Measurements from ENCODE around the gene ARF3. TPM values are rescaled to one million over a fixed set of nuclear protein-coding genes. Genes with fewer than 3 reads are reported as not detected.
"Not testable (repeated sequence)": the region's sequence is repeated elsewhere in the genome, so short reads cannot be mapped to it uniquely, and the experiment has no call there.

Gene ARF3
- total RNA-seq, 1 donor from 2014 or later = 162 TPM

GRCh38 chr12:48917857-48918537 lies 39.3 kb downstream of the ARF3 start:
- H3K27ac Mint-ChIP-seq (ENCODE audit: unreplicated experiment) = no peak overlapping the region
- peaks cover 7% of the 10 kb centered on the region for H3K9me3 Mint-ChIP-seq (ENCODE audit: unreplicated experiment)
- no peak overlapping the region for H3K4me3 Mint-ChIP-seq (ENCODE audit: unreplicated experiment)
- H3K27me3 Mint-ChIP-seq (ENCODE audit: unreplicated experiment) = peaks cover 1% of the 10 kb centered on the region
- H3K4me1 Mint-ChIP-seq (ENCODE audit: low read depth, unreplicated experiment) = no peaks in the 10 kb centered on the region
- DNase-seq = no peak
- peaks cover 6% of the 10 kb centered on the region for H3K36me3 Mint-ChIP-seq (ENCODE audit: unreplicated experiment)
- no peak for TF ChIP-seq CTCF (IDR thresholded peaks at IDR 0.05; ENCODE audit: partially characterized antibody, unreplicated experiment)

- no peak for DNase-seq
- Mint-ChIP-seq H3K4me3 (ENCODE audit: unreplicated experiment) (no peak overlapping the region), H3K4me1 (ENCODE audit: low read depth, unreplicated experiment) (no peaks in the 10 kb centered on the region), H3K9me3 (ENCODE audit: unreplicated experiment) (no peaks in the 10 kb centered on the region), H3K27me3 (ENCODE audit: unreplicated experiment) (peaks cover 2% of the 10 kb centered on the region), H3K27ac (ENCODE audit: unreplicated experiment) (no peak overlapping the region), H3K36me3 (ENCODE audit: unreplicated experiment) (no peaks in the 10 kb centered on the region)
- no peak for TF ChIP-seq CTCF (IDR thresholded peaks at IDR 0.05; ENCODE audit: partially characterized antibody, unreplicated experiment)
These were observed 47.1 kb downstream of the ARF3 start for GRCh38 chr12:48910196-48910595.

- H3K27me3 Mint-ChIP-seq (ENCODE audit: unreplicated experiment); H3K9me3 Mint-ChIP-seq (ENCODE audit: unreplicated experiment); H3K4me1 Mint-ChIP-seq (ENCODE audit: low read depth, unreplicated experiment); H3K4me3 Mint-ChIP-seq (ENCODE audit: unreplicated experiment); H3K27ac Mint-ChIP-seq (ENCODE audit: unreplicated experiment); DNase-seq; H3K36me3 Mint-ChIP-seq (ENCODE audit: unreplicated experiment): not testable (repeated sequence)
These were observed 47.6 kb downstream of the ARF3 start for GRCh38 chr12:48909698-48910097.

GRCh38 chr12:48907245-48907644 lies 50.0 kb downstream of the ARF3 start:
- Mint-ChIP-seq H3K27ac (ENCODE audit: unreplicated experiment) (no peak overlapping the region), H3K4me3 (ENCODE audit: unreplicated experiment) (no peak overlapping the region), H3K36me3 (ENCODE audit: unreplicated experiment) (no peaks in the 10 kb centered on the region), H3K4me1 (ENCODE audit: low read depth, unreplicated experiment) (no peaks in the 10 kb centered on the region), H3K27me3 (ENCODE audit: unreplicated experiment) (peaks cover 3% of the 10 kb centered on the region), H3K9me3 (ENCODE audit: unreplicated experiment) (no peaks in the 10 kb centered on the region)
- TF ChIP-seq CTCF (IDR thresholded peaks at IDR 0.05; ENCODE audit: partially characterized antibody, unreplicated experiment) = no peak
- no peak for DNase-seq

- peaks cover 3% of the 10 kb centered on the region for H3K27me3 Mint-ChIP-seq (ENCODE audit: unreplicated experiment)
- no peaks in the 10 kb centered on the region for H3K36me3 Mint-ChIP-seq (ENCODE audit: unreplicated experiment)
- no peaks in the 10 kb centered on the region for H3K9me3 Mint-ChIP-seq (ENCODE audit: unreplicated experiment)
- H3K4me1 Mint-ChIP-seq (ENCODE audit: low read depth, unreplicated experiment) = no peaks in the 10 kb centered on the region
- H3K4me3 Mint-ChIP-seq (ENCODE audit: unreplicated experiment) = peak overlapping the region; percentile 80
- peak; percentile 90 for DNase-seq
- peak; percentile 60 for TF ChIP-seq CTCF (IDR thresholded peaks at IDR 0.05; ENCODE audit: partially characterized antibody, unreplicated experiment)
- H3K27ac Mint-ChIP-seq (ENCODE audit: unreplicated experiment) = no peak overlapping the region
These were observed 53.3 kb downstream of the ARF3 start for GRCh38 chr12:48903982-48904411.
